IMR-90 (cell line): Measurements from ENCODE around the gene AHR.

Experiments
- CEBPB ChIP-seq: IDR thresholded peaks from 2 replicates; pipeline ENCODE4 v1.6.1; 2012; ENCODE audit warnings: low read depth, low read length, improper control_type of control experiment
- CHD1 ChIP-seq: IDR thresholded peaks from 2 replicates; pipeline ENCODE4 v1.6.1; 2012; ENCODE audit warnings: low read depth, low read length, improper control_type of control experiment
- CTCF ChIP-seq: conservative IDR thresholded peaks from 2 replicates; pipeline ENCODE4 v1.5.1; 2012; ENCODE audit warnings: mild to moderate bottlenecking, low read depth, low read length, improper control_type of control experiment
- MAFK ChIP-seq: IDR thresholded peaks from 2 replicates; pipeline ENCODE4 v1.6.1; 2012; ENCODE audit warnings: low read depth, low read length, improper control_type of control experiment
- MAZ ChIP-seq: IDR thresholded peaks from 2 replicates; pipeline ENCODE4 v1.6.1; 2012; ENCODE audit warnings: low read depth, mild to moderate bottlenecking, low read length, improper control_type of control experiment, moderate library complexity, borderline replicate concordance
- NFE2L2 ChIP-seq: fragments of 150-350 bp; IDR thresholded peaks from 2 replicates; pipeline ENCODE4 v1.6.1; 2016; ENCODE audit warnings: low read depth, mild to moderate bottlenecking, low read length
- POLR2A ChIP-seq: IDR thresholded peaks from 2 replicates; pipeline ENCODE4 v1.6.1; 2012; ENCODE audit warnings: mild to moderate bottlenecking, low read depth, low read length
- RAD21 ChIP-seq: IDR thresholded peaks from 2 replicates; pipeline ENCODE4 v1.6.1; 2012; ENCODE audit warnings: low read length, improper control_type of control experiment
- RFX5 ChIP-seq: IDR thresholded peaks from 2 replicates; pipeline ENCODE4 v1.8.0; 2012; ENCODE audit warnings: low read depth, mild to moderate bottlenecking, low read length, moderate library complexity
- SMC3 ChIP-seq: fragments of 150-350 bp; IDR thresholded peaks from 2 replicates; pipeline ENCODE4 v1.6.1; 2016; ENCODE audit warnings: low read depth, mild to moderate bottlenecking, antibody characterized with exemption, low read length, moderate library complexity
- USF2 ChIP-seq: fragments of 150-350 bp; IDR thresholded peaks from 2 replicates; pipeline ENCODE4 v1.6.1; 2017; ENCODE audit warnings: mild to moderate bottlenecking, antibody characterized with exemption, low read length, low read depth

- TF ChIP-seq POLR2A (no peak), CTCF (no peak), MAFK (no peak), CEBPB (no peak), USF2 (no peak), MAZ (no peak), CHD1 (no peak), RFX5 (no peak), NFE2L2 (no peak), RAD21 (no peak), SMC3 (no peak)
Observed at GRCh38 chr7:17320102-17320497, 21.6 kb downstream of the AHR start.
